K562 (cell line): ENCODE data around the gene OSGEP. TPM values are rescaled to one million over a fixed set of nuclear protein-coding genes. Genes with fewer than 3 reads are reported as not detected.

ENCODE experiments used
- ATAC-seq: fragments of 200-7000 bp; cut with Tn5 transposase; 3 replicates; pipeline ENCODE4 v1.9.1; 2020; ENCODE audit warnings: moderate library complexity
- BruUV-seq: library from RNA; stranded (reverse); fragments of 400-500 nt; replicated peaks from 2 replicates; lab custom pipeline; 2021; lab: Mats Ljungman, UMichigan
- CTCF ChIA-PET: fragments of 300-600 bp; formaldehyde crosslinking; extraction: SDS; loops from one replicate; lab custom pipeline; 2021; ENCODE audit warnings: low intra/inter-chr PET ratio; lab: Yijun Ruan, JAX
- POLR2A ChIA-PET: fragments of 300-600, 350-650 bp; sonication (Branson Sonifier 250); formaldehyde crosslinking; extraction: SDS; loops from one replicate; lab custom pipeline; 2021; ENCODE audit warnings: antibody characterized with exemption, inconsistent platforms; lab: Yijun Ruan, JAX
- DNase-seq, 4 experiments: peaks; one replicate each; pipeline versions ENCODE4 v3.0.0 to v3.0.0-alpha.2; 2011 to 2018; ENCODE audit warnings: low spot score in 3 of 4, mixed read lengths in 3 of 4; ENCODE audit errors: extremely low read depth in 1 of 4
- FAIRE-seq: peaks from 2 replicates; lab custom pipeline; 2011; peaks lifted over from hg19 to GRCh38; lab: Jason Lieb, UNC
- H2AFZ ChIP-seq: 2 replicates; pipeline ENCODE4 v1.6.0; 2011; ENCODE audit warnings: low read depth, low read length, control low read depth, inconsistent platforms
- H3K27ac ChIP-seq: fragments of 200-600 bp; 3 replicates; pipeline ENCODE4 v1.8.0; 2011; ENCODE audit warnings: low read depth, mild to moderate bottlenecking, control low read depth, inconsistent platforms, low read length, moderate library complexity, mixed read lengths; ENCODE audit errors: extremely low read depth
- H3K27me3 ChIP-seq, 2 experiments: fragments of 300-600 bp in 1 of 2; 2 replicates in 1 of 2; 3 replicates in 1 of 2; pipeline versions ENCODE4 v1.6.0 to v1.8.0; 2011; ENCODE audit warnings: inconsistent platforms in 2 of 2, low read length in 2 of 2, mild to moderate bottlenecking in 1 of 2, mixed read lengths in 1 of 2, moderate library complexity in 1 of 2; ENCODE audit not compliant: control insufficient read depth in 2 of 2, insufficient read depth in 2 of 2
- H3K36me3 ChIP-seq: fragments of 300-600 bp; 3 replicates; pipeline ENCODE4 v1.8.0; 2011; ENCODE audit warnings: mild to moderate bottlenecking, low read length, inconsistent platforms; ENCODE audit not compliant: control insufficient read depth, insufficient read depth
- H3K4me1 ChIP-seq, 2 experiments: fragments of 200-600 bp in 1 of 2; replicated peaks in 1 of 2; 2 replicates in 1 of 2; 3 replicates in 1 of 2; pipeline versions ENCODE4 v1.5.1 to v1.8.0; 2011; ENCODE audit warnings: inconsistent platforms in 2 of 2, low read length in 2 of 2, mild to moderate bottlenecking in 1 of 2, mixed read lengths in 1 of 2, moderate library complexity in 1 of 2; ENCODE audit not compliant: control insufficient read depth in 2 of 2, insufficient read depth in 2 of 2
- H3K4me2 ChIP-seq: 2 replicates; pipeline ENCODE4 v1.6.1; 2011; ENCODE audit warnings: low read length, control low read depth, inconsistent platforms, mixed read lengths; ENCODE audit not compliant: insufficient read depth
- H3K4me3 ChIP-seq: fragments of 200-600 bp; sonication (generic), shearing (Covaris generic); 2 replicates; pipeline ENCODE4 v1.5.1; 2016; ENCODE audit warnings: control low read depth, inconsistent platforms
- H3K79me2 ChIP-seq: fragments of 200-600 bp; 3 replicates; pipeline ENCODE4 v1.8.0; 2011; ENCODE audit warnings: low read length, inconsistent platforms; ENCODE audit not compliant: control insufficient read depth, insufficient read depth
- H3K9ac ChIP-seq, 2 experiments: 2 replicates each; pipeline versions ENCODE4 v1.6.0 to v1.6.1; 2011; ENCODE audit warnings: low read depth in 2 of 2, low read length in 2 of 2, control low read depth in 1 of 2, inconsistent platforms in 1 of 2, mild to moderate bottlenecking in 1 of 2, mixed read lengths in 1 of 2; ENCODE audit not compliant: insufficient read depth in 1 of 2
- H3K9me1 ChIP-seq: one replicate; pipeline ENCODE4 v1.6.0; 2011; ENCODE audit warnings: inconsistent platforms, mild to moderate bottlenecking, low read length, moderate library complexity; ENCODE audit not compliant: control insufficient read depth, insufficient read depth
- H3K9me3 ChIP-seq: replicated peaks from 2 replicates; pipeline ENCODE4 v1.5.1; 2011; ENCODE audit warnings: low read depth, low read length, inconsistent platforms; ENCODE audit not compliant: control insufficient read depth, insufficient read depth
- H4K20me1 ChIP-seq: replicated peaks from 2 replicates; pipeline ENCODE4 v1.6.1; 2011; ENCODE audit warnings: low read length, inconsistent platforms, mixed read lengths; ENCODE audit not compliant: control insufficient read depth, insufficient read depth
- CSDE1 ChIP-seq, 2 experiments: fragments of 450-650 bp; IDR thresholded peaks; 2 replicates each; pipeline ENCODE4 v1.6.1; 2016; ENCODE audit warnings: mild to moderate bottlenecking in 1 of 2
- LEF1 ChIP-seq: fragments of 450-650 bp; IDR thresholded peaks from 2 replicates; pipeline ENCODE4 v1.6.1; 2016; ENCODE audit warnings: mild to moderate bottlenecking
- MCM3 ChIP-seq: fragments of 450-650 bp; IDR thresholded peaks from 2 replicates; pipeline ENCODE4 v1.6.1; 2016
- RBM25 ChIP-seq: fragments of 200-400 bp; formaldehyde crosslinking; IDR thresholded peaks from 2 replicates; pipeline ENCODE4 v1.6.1; 2018; ENCODE audit warnings: low read length, low read depth, moderate library complexity; ENCODE audit not compliant: severe bottlenecking
- TSC22D4 ChIP-seq: fragments of 450-650 bp; IDR thresholded peaks from 2 replicates; pipeline ENCODE4 v1.6.1; 2016; ENCODE audit warnings: missing genetic modification characterization, missing biosample characterization, control low read depth
- ZBTB11 ChIP-seq, 3 experiments: fragments of 200-800 bp in 1 of 3; fragments of 250-450 bp in 1 of 3; fragments of 450-650 bp in 1 of 3; sonication (Bioruptor Pico) in 1 of 3; sonication (Bioruptor generic) in 1 of 3; formaldehyde crosslinking in 1 of 3; IDR thresholded peaks; 2 replicates each; pipeline versions ENCODE4 v1.6.1 to v1.8.0; 2016 to 2022; ENCODE audit warnings: mild to moderate bottlenecking in 2 of 3, missing genetic modification characterization in 2 of 3, missing compliant biosample characterization in 1 of 3, moderate library complexity in 1 of 3
- ZNF75A ChIP-seq: fragments of 450-650 bp; formaldehyde crosslinking; IDR thresholded peaks from 2 replicates; pipeline ENCODE4 v1.4.0; 2020; ENCODE audit warnings: mild to moderate bottlenecking
- WGBS: fragments of 100-300 bp; shearing (Covaris generic); methylation state at CpG from one replicate; pipeline ENCODE4 v1.1.6; 2016; ENCODE audit warnings: low coverage, mixed read lengths; ENCODE audit not compliant: insufficient coverage; ENCODE audit errors: missing lambda C conversion rate; 5-methylcytosine and 5-hydroxymethylcytosine counted together
- in situ Hi-C: fragments of 300-500 bp; cut with MboI; formaldehyde crosslinking; loops from 4 replicates; pipeline ENCODE4 v1.15.0; 2018; ENCODE audit warnings: inconsistent platforms, mixed read lengths
- intact Hi-C: fragments of 100-400 bp; cut with micrococcal nuclease; formaldehyde crosslinking; loops from 2 replicates; pipeline ENCODE4 v1.14.2; 2022
- polyA plus RNA-seq, 8 experiments: library from polyadenylated mRNA; depleted of rRNA in 4 of 8; stranded (reverse) in 5 of 8; unstranded in 3 of 8; fragments of >200 nt; fragmentation: Nextera tagmentation in 2 of 8; fragmentation: Illumina TruSeq in 1 of 8; extraction: Ambion mirVana in 2 of 8; extraction: Trizol in 1 of 8; gene quantifications; 2 replicates each; pipeline versions ENCODE4 v1.2.1 to v1.2.3, GENCODE V29; 2011 to 2014; ENCODE audit warnings: inconsistent platforms in 1 of 8, missing spikeins in 1 of 8
- total RNA-seq, 7 experiments: library from RNA; depleted of rRNA in 6 of 7; stranded (reverse); fragments of >200 nt in 6 of 7; fragmentation: Illumina TruSeq in 2 of 7; extraction: Trizol in 2 of 7; gene quantifications; 2 replicates each; pipeline versions ENCODE4 v1.2.1 to v1.2.3, GENCODE V29; 2011 to 2021; ENCODE audit warnings: low replicate concordance in 1 of 7

The OSGEP gene
- total and polyA plus RNA-seq, 9 of the 15 experiments (the other 6 are each of a cell fraction or from before 2014, with no cell fraction given): 32.1 to 59.2 (median 44.1) TPM

- no peaks in the 10 kb centered on the region for H3K36me3 ChIP-seq
- no TSS peak for BruUV-seq
- peaks cover 0 to 3% of the 10 kb centered on the region in 2 experiments; a peak in 2 of 5 replicates for H3K4me1 ChIP-seq
- H4K20me1 ChIP-seq: no peaks in the 10 kb centered on the region
- no peak for DNase-seq
- H3K4me2 ChIP-seq: no peak overlapping the region
- ChIA-PET CTCF (interaction anchor here (0.7 kb wide), 1 partner anchor 29 kb away, joined by 4 read pairs; no protein-coding TSS in a partner anchor), POLR2A (no interaction called here)
- ATAC-seq: no peak
- WGBS: 17% methylated on average over 2 of the region's 2 CpGs
- H3K27ac ChIP-seq: no peak overlapping the region
- H3K9ac ChIP-seq: no peak overlapping the region
- TF ChIP-seq TSC22D4 (tag): no peak
- no peak for TF ChIP-seq ZBTB11 (CRISPR knock-in tag; IDR thresholded peaks at IDR 0.05)
- TF ChIP-seq ZNF75A (CRISPR knock-in tag): no peak
- no peak for TF ChIP-seq LEF1
- no peak for TF ChIP-seq RBM25
- no peak for TF ChIP-seq MCM3
- no peak for TF ChIP-seq CSDE1 (IDR thresholded peaks at IDR 0.05)
- in situ Hi-C loops: no loop called here
- no peaks in the 10 kb centered on the region for H3K27me3 ChIP-seq
- no peak for FAIRE-seq
- no peak overlapping the region for H2AFZ ChIP-seq
- intact Hi-C loops: no loop called here
- H3K9me1 ChIP-seq: no peaks in the 10 kb centered on the region
- no peaks in the 10 kb centered on the region for H3K9me3 ChIP-seq
- no peak overlapping the region for H3K4me3 ChIP-seq
- H3K79me2 ChIP-seq: no peaks in the 10 kb centered on the region
Measured at GRCh38 chr14:20421267-20421666, 33.3 kb downstream of the OSGEP start.
